OCI-LY7 (cell line): ENCODE data around the gene C12orf57. TPM values are rescaled to one million over a fixed set of nuclear protein-coding genes. Genes with fewer than 3 reads are reported as not detected.

Source experiments
- BruUV-seq: library from RNA; stranded (reverse); fragments of 400-500 nt; replicated peaks from 2 replicates; lab custom pipeline; 2021; lab: Mats Ljungman, UMichigan
- CTCF ChIA-PET: fragments of 300-600 bp; sonication (Branson Sonifier 250); formaldehyde crosslinking; loops from one replicate; lab custom pipeline; 2022; ENCODE audit warnings: antibody characterized with exemption; ENCODE audit not compliant: unreplicated experiment; lab: Charles Lee
- POLR2A ChIA-PET: fragments of 300-600 bp; sonication (Branson Sonifier 250); formaldehyde crosslinking; loops from one replicate; lab custom pipeline; 2022; ENCODE audit warnings: antibody characterized with exemption; lab: Charles Lee
- DNase-seq: peaks from one replicate; pipeline ENCODE4 v3.0.0-alpha.2; 2015; ENCODE audit warnings: low spot score
- H2AFZ ChIP-seq: fragments of 200-600 bp; sonication (generic), shearing (Covaris generic); 2 replicates; pipeline ENCODE4 v1.6.1; 2014; ENCODE audit warnings: mild to moderate bottlenecking, antibody characterized with exemption, low read length, moderate library complexity
- H3K27ac ChIP-seq: fragments of 200-600 bp; sonication (generic); 2 replicates; pipeline ENCODE4 v1.5.1; 2014; ENCODE audit warnings: mixed run types, low read depth, mild to moderate bottlenecking, moderate library complexity, low read length, inconsistent platforms; ENCODE audit not compliant: poor library complexity, severe bottlenecking
- H3K36me3 ChIP-seq: fragments of 200-600 bp; sonication (generic); 2 replicates; pipeline ENCODE4 v1.6.1; 2014; ENCODE audit warnings: mild to moderate bottlenecking, antibody characterized with exemption, low read length, moderate library complexity, mixed read lengths; ENCODE audit not compliant: insufficient read depth
- H3K4me1 ChIP-seq: fragments of 200-600 bp; sonication (generic); 2 replicates; pipeline ENCODE4 v1.5.1; 2014; ENCODE audit warnings: mild to moderate bottlenecking, low read length; ENCODE audit not compliant: insufficient read depth, poor library complexity, severe bottlenecking
- H3K4me2 ChIP-seq: fragments of 200-600 bp; sonication (generic); 2 replicates; pipeline ENCODE4 v1.6.1; 2014; ENCODE audit warnings: mild to moderate bottlenecking, low read length
- H3K4me3 ChIP-seq: fragments of 200-600 bp; sonication (generic); 2 replicates; pipeline ENCODE4 v1.5.1; 2014; ENCODE audit warnings: mild to moderate bottlenecking, low read depth, low read length; ENCODE audit not compliant: poor library complexity, severe bottlenecking
- H3K79me2 ChIP-seq: fragments of 200-600 bp; sonication (generic); 2 replicates; pipeline ENCODE4 v1.6.1; 2016; ENCODE audit warnings: low read depth, mild to moderate bottlenecking, low read length, moderate library complexity, mixed read lengths; ENCODE audit not compliant: insufficient read depth
- H3K9me2 ChIP-seq: fragments of 200-600 bp; sonication (generic); 2 replicates; pipeline ENCODE4 v1.6.1; 2016; ENCODE audit warnings: mild to moderate bottlenecking, low read length, mixed read lengths; ENCODE audit not compliant: insufficient read depth
- H3K9me3 ChIP-seq: fragments of 200-600 bp; sonication (generic); 2 replicates; pipeline ENCODE4 v1.6.1; 2014; ENCODE audit warnings: mild to moderate bottlenecking, mixed run types, low read length, mixed read lengths
- H4K20me1 ChIP-seq: fragments of 200-600 bp; sonication (generic); 2 replicates; pipeline ENCODE4 v1.6.1; 2014; ENCODE audit warnings: mild to moderate bottlenecking, antibody characterized with exemption, low read length, moderate library complexity, mixed read lengths; ENCODE audit not compliant: insufficient read depth
- EZH2phosphoT487 ChIP-seq: fragments of 200-600 bp; sonication (generic); IDR thresholded peaks from 2 replicates; pipeline ENCODE4 v1.6.1; 2018; ENCODE audit warnings: low read depth, borderline replicate concordance, mild to moderate bottlenecking, mixed run types, antibody characterized with exemption, low read length, moderate library complexity, mixed read lengths
- intact Hi-C: fragments of 100-400 bp; cut with micrococcal nuclease; formaldehyde crosslinking; loops from one replicate; pipeline ENCODE4 v1.10.0; 2022; ENCODE audit not compliant: unreplicated experiment
- total RNA-seq, 2 experiments: library from RNA; depleted of rRNA in 1 of 2; stranded (reverse); fragments of >200 nt in 1 of 2; shearing (Covaris generic) in 1 of 2; gene quantifications; 2 replicates each; pipeline ENCODE4 v1.2.3, GENCODE V29; 2014 to 2022
- TF ChIP-seq, protein P1 (sequence below): fragments of 200-600 bp; sonication (generic); conservative IDR thresholded peaks from 2 replicates; pipeline ENCODE4 v1.5.1; 2014; ENCODE audit warnings: mild to moderate bottlenecking, antibody characterized with exemption, low read length, moderate library complexity, mixed read lengths

The C12orf57 gene
- total RNA-seq, 2 experiments from 2014 or later = 130 to 319 TPM

DNA sequence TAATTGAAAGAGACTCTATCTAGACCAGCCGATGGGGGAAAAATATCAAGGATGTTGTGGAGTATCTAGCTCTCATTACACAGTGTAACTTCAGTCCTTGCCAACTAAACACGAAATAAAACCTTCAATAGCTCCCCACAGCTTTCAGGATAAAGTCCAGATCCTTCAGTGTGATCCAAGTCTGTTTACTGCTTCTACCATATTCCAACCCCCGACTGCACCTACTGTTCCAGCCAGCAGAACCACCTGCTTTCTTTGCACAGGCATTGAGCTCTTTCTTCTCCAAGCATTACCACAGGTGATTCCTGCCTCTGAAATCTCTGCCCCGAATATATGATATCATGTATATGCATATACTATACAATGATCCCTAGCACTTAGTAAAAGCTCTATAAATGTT is 41.4 kb upstream of the C12orf57 start:
- Histone ChIP-seq H3K4me3 (no peak overlapping the region), H3K79me2 (no peaks in the 10 kb centered on the region), H3K36me3 (peaks cover 8% of the 10 kb centered on the region; the same call in 1 of the 2 replicates), H2AFZ (no peak overlapping the region), H3K4me2 (no peak overlapping the region), H3K9me3 (no peaks in the 10 kb centered on the region), H3K4me1 (peaks cover 18% of the 10 kb centered on the region), H4K20me1 (no peaks in the 10 kb centered on the region), H3K27ac (no peak overlapping the region), H3K9me2 (no peaks in the 10 kb centered on the region)
- no TSS peak for BruUV-seq
- TF ChIP-seq EZH2phosphoT487 = no peak
- TF ChIP-seq, protein P1, sequence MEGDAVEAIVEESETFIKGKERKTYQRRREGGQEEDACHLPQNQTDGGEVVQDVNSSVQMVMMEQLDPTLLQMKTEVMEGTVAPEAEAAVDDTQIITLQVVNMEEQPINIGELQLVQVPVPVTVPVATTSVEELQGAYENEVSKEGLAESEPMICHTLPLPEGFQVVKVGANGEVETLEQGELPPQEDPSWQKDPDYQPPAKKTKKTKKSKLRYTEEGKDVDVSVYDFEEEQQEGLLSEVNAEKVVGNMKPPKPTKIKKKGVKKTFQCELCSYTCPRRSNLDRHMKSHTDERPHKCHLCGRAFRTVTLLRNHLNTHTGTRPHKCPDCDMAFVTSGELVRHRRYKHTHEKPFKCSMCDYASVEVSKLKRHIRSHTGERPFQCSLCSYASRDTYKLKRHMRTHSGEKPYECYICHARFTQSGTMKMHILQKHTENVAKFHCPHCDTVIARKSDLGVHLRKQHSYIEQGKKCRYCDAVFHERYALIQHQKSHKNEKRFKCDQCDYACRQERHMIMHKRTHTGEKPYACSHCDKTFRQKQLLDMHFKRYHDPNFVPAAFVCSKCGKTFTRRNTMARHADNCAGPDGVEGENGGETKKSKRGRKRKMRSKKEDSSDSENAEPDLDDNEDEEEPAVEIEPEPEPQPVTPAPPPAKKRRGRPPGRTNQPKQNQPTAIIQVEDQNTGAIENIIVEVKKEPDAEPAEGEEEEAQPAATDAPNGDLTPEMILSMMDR = no peak
- ChIA-PET POLR2A (interaction anchor here (0.5 to 1.5 kb wide), 8 partner anchors 8 to 51 kb away, joined by 3 to 5 read pairs (median 3); no protein-coding TSS in a partner anchor), CTCF (no interaction called here)
- intact Hi-C loops = no loop called here
- DNase-seq = no peak

DNA sequence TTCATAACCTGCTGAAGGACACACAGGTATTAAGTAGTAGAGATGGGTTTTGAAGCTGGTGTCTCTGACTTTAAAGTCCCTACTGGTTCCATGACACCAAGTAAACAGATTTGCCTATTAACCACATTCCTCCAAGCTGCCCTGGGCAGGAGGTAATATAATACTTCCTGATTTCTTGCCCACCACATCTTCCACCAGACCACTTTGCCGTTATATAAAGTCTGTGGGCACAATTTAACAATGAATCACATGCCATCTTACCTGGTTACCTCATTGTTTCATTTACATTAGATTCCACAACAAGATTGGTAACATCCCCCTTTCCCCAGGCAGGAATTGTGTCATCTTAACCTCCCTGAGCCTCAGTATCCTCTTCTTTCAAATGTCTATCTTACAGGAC is 40.1 kb upstream of the C12orf57 start:
- Histone ChIP-seq H3K27ac (no peak overlapping the region), H3K4me1 (peaks cover 18% of the 10 kb centered on the region), H3K9me3 (no peaks in the 10 kb centered on the region), H3K4me2 (peak overlapping the region; percentile 97), H4K20me1 (no peaks in the 10 kb centered on the region), H2AFZ (peak overlapping the region; percentile 80; the same call in 1 of the 2 replicates), H3K4me3 (peak overlapping the region; percentile 81), H3K36me3 (peaks cover 8% of the 10 kb centered on the region; the same call in 1 of the 2 replicates), H3K9me2 (no peaks in the 10 kb centered on the region), H3K79me2 (no peaks in the 10 kb centered on the region)
- DNase-seq = no peak
- intact Hi-C loops = no loop called here
- ChIA-PET CTCF (no interaction called here), POLR2A (interaction anchor here (0.7 to 2.8 kb wide), 4 partner anchors 12 to 64 kb away, joined by 3 to 13 read pairs (median 4); no protein-coding TSS in a partner anchor)
- TF ChIP-seq EZH2phosphoT487 = no peak
- TF ChIP-seq, protein P1 = no peak
- no TSS peak for BruUV-seq
